ENCODE data around the gene ASMTL. TPM values are rescaled to one million over a fixed set of nuclear protein-coding genes. Genes with fewer than 3 reads are reported as not detected.
"Not testable (repeated sequence)": the region's sequence is repeated elsewhere in the genome, so short reads cannot be mapped to it uniquely, and the experiment has no call there.

ASMTL gene
- total RNA-seq, 1 donor from 2014 or later: 45.5 TPM

- H3K4me1 Mint-ChIP-seq (ENCODE audit: low read depth, unreplicated experiment): no peaks in the 10 kb centered on the region
Observed at GRCh38 chrX:1475481-1475880, 22.8 kb upstream of the ASMTL start.

GRCh38 chrX:1474593-1474992 is 21.9 kb upstream of the ASMTL start:
- DNase-seq; H3K27ac Mint-ChIP-seq (ENCODE audit: unreplicated experiment); H3K4me1 Mint-ChIP-seq (ENCODE audit: low read depth, unreplicated experiment); H3K27me3 Mint-ChIP-seq (ENCODE audit: unreplicated experiment); H3K4me3 Mint-ChIP-seq (ENCODE audit: unreplicated experiment): not testable (repeated sequence)
- Mint-ChIP-seq H3K36me3 (ENCODE audit: unreplicated experiment) (peaks cover 23% of the 10 kb centered on the region), H3K9me3 (ENCODE audit: unreplicated experiment) (peaks cover 12% of the 10 kb centered on the region)

More at GRCh38 chrX:1475481-1475880, 22.8 kb upstream of the ASMTL start:
- peaks cover 32% of the 10 kb centered on the region for H3K36me3 Mint-ChIP-seq (ENCODE audit: unreplicated experiment)
- H3K4me3 Mint-ChIP-seq (ENCODE audit: unreplicated experiment): no peak overlapping the region
- peaks cover 19% of the 10 kb centered on the region for H3K9me3 Mint-ChIP-seq (ENCODE audit: unreplicated experiment)
- peaks cover 3% of the 10 kb centered on the region for H3K27me3 Mint-ChIP-seq (ENCODE audit: unreplicated experiment)
- H3K27ac Mint-ChIP-seq (ENCODE audit: unreplicated experiment): no peak overlapping the region
- TF ChIP-seq CTCF (IDR thresholded peaks at IDR 0.05; ENCODE audit: partially characterized antibody, unreplicated experiment): no peak
- DNase-seq: no peak

GRCh38 chrX:1472975-1473374 is 20.3 kb upstream of the ASMTL start:
- no peak for DNase-seq
- no peak overlapping the region for H3K4me3 Mint-ChIP-seq (ENCODE audit: unreplicated experiment)
- H3K9me3 Mint-ChIP-seq (ENCODE audit: unreplicated experiment): peaks cover 5% of the 10 kb centered on the region
- TF ChIP-seq CTCF (IDR thresholded peaks at IDR 0.05; ENCODE audit: partially characterized antibody, unreplicated experiment): no peak
- H3K27me3 Mint-ChIP-seq (ENCODE audit: unreplicated experiment): peaks cover 4% of the 10 kb centered on the region
- H3K36me3 Mint-ChIP-seq (ENCODE audit: unreplicated experiment): peaks cover 10% of the 10 kb centered on the region
- no peaks in the 10 kb centered on the region for H3K4me1 Mint-ChIP-seq (ENCODE audit: low read depth, unreplicated experiment)
- no peak overlapping the region for H3K27ac Mint-ChIP-seq (ENCODE audit: unreplicated experiment)

GRCh38 chrX:1468250-1468772 is 15.6 kb upstream of the ASMTL start:
- no peak for TF ChIP-seq CTCF (IDR thresholded peaks at IDR 0.05; ENCODE audit: partially characterized antibody, unreplicated experiment)
- H3K27me3 Mint-ChIP-seq (ENCODE audit: unreplicated experiment): peaks cover 14% of the 10 kb centered on the region
- no peak for DNase-seq
- H3K27ac Mint-ChIP-seq (ENCODE audit: unreplicated experiment): no peak overlapping the region
- no peaks in the 10 kb centered on the region for H3K36me3 Mint-ChIP-seq (ENCODE audit: unreplicated experiment)
- H3K4me1 Mint-ChIP-seq (ENCODE audit: low read depth, unreplicated experiment): no peaks in the 10 kb centered on the region
- H3K4me3 Mint-ChIP-seq (ENCODE audit: unreplicated experiment): no peak overlapping the region
- H3K9me3 Mint-ChIP-seq (ENCODE audit: unreplicated experiment): peaks cover 5% of the 10 kb centered on the region

GRCh38 chrX:1466971-1467561 is 14.4 kb upstream of the ASMTL start:
- H3K36me3 Mint-ChIP-seq (ENCODE audit: unreplicated experiment): no peaks in the 10 kb centered on the region

More at GRCh38 chrX:1466971-1467561, 14.4 kb upstream of the ASMTL start:
- Mint-ChIP-seq H3K27ac (ENCODE audit: unreplicated experiment) (no peak overlapping the region), H3K27me3 (ENCODE audit: unreplicated experiment) (peaks cover 14% of the 10 kb centered on the region), H3K4me1 (ENCODE audit: low read depth, unreplicated experiment) (no peaks in the 10 kb centered on the region), H3K9me3 (ENCODE audit: unreplicated experiment) (peaks cover 4% of the 10 kb centered on the region), H3K4me3 (ENCODE audit: unreplicated experiment) (no peak overlapping the region)
- DNase-seq: no peak
- TF ChIP-seq CTCF (IDR thresholded peaks at IDR 0.05; ENCODE audit: partially characterized antibody, unreplicated experiment): no peak
